Thoracic aorta (tissue), 2 donors: ENCODE results near the gene S100B. TPM values are rescaled to one million over a fixed set of nuclear protein-coding genes. Genes with fewer than 3 reads are reported as not detected.

ENCODE experiments used
- ATAC-seq: fragments of 150-250 bp; one replicate; pipeline ENCODE4 v1.8.0; 2017; ENCODE audit warnings: low read depth; ENCODE audit not compliant: insufficient number of reproducible peaks, low FRiP score
- DNase-seq: peaks from one replicate; pipeline ENCODE4 v3.0.0-alpha.2; 2020; ENCODE audit warnings: low spot score
- H3K27ac ChIP-seq, 2 donors: fragments of 200-600 bp; sonication (generic); 1 replicate in 1 of 2; 2 replicates in 1 of 2; pipeline ENCODE4 v1.5.1; 2016; ENCODE audit warnings: mild to moderate bottlenecking in 2 of 2, moderate library complexity in 2 of 2
- H3K27me3 ChIP-seq: fragments of 200-600 bp; sonication (generic); replicated peaks from 2 replicates; pipeline ENCODE4 v1.6.0; 2016; ENCODE audit warnings: mild to moderate bottlenecking; ENCODE audit not compliant: insufficient read depth
- H3K36me3 ChIP-seq: fragments of 200-600 bp; sonication (generic); one replicate; pipeline ENCODE4 v1.5.1; 2016
- H3K4me1 ChIP-seq, 2 donors: fragments of 200-600 bp; sonication (generic); 1 replicate in 1 of 2; 2 replicates in 1 of 2; pipeline versions ENCODE4 v1.5.1 to v1.6.0; 2016; ENCODE audit warnings: low read depth in 2 of 2, mild to moderate bottlenecking in 1 of 2; ENCODE audit not compliant: control insufficient read depth in 1 of 2
- H3K4me3 ChIP-seq: fragments of 200-600 bp; sonication (generic); 2 replicates; pipeline ENCODE4 v1.5.1; 2016; ENCODE audit warnings: mild to moderate bottlenecking
- H3K9me3 ChIP-seq: fragments of 200-600 bp; sonication (generic); 2 replicates; pipeline ENCODE4 v1.5.1; 2016
- total RNA-seq, 2 donors: library from RNA; depleted of rRNA; stranded (reverse); fragments of >200 nt; gene quantifications; one replicate each; pipeline versions ENCODE4 v1.1.0 to v1.2.3, GENCODE V29; 2016
- TF ChIP-seq, protein P1 (sequence below): fragments of 200-600 bp; sonication (generic); IDR thresholded peaks from one replicate; pipeline ENCODE4 v1.5.1; 2019; ENCODE audit warnings: antibody characterized with exemption

The S100B gene
- total RNA-seq, 2 donors from 2014 or later, result 4.7 to 8.4 TPM

DNA sequence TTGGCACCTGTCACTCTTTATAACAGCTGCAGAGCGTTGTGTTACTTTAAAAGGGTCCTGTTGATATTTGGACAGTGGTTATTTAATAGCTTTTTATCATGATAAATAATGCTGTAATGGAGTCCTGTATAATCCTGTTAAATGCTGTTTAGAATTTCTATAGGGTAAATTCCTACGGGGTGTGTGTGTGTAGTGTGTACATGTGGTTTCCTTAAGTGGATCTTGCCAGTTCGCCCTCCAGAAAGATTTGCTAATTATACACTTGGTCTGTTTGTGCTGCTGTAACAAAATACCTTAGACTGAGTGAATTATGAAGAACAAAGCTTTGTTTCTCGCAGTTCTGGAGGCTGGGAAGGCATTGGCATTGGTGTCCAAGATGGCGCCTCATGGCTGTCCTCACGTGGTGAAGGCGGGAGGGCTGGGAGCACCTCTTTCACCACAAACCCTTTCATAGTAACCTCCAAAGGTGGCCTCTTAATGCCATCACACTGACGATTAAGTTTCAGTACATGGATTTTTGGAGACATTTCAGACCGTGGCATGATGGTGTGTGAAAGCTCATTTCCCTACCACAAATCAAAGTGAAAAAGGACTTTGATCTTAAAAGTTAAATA lies 41.8 kb upstream of the S100B start:
- ATAC-seq (no peak), DNase-seq (no peak)
- Histone ChIP-seq H3K4me1 (peaks cover 0 to 3% of the 10 kb centered on the region in 2 donors), H3K27me3 (no peaks in the 10 kb centered on the region), H3K9me3 (no peaks in the 10 kb centered on the region), H3K36me3 (peaks cover 65% of the 10 kb centered on the region), H3K27ac (no peak overlapping the region), H3K4me3 (no peak overlapping the region)
- TF ChIP-seq, protein P1, sequence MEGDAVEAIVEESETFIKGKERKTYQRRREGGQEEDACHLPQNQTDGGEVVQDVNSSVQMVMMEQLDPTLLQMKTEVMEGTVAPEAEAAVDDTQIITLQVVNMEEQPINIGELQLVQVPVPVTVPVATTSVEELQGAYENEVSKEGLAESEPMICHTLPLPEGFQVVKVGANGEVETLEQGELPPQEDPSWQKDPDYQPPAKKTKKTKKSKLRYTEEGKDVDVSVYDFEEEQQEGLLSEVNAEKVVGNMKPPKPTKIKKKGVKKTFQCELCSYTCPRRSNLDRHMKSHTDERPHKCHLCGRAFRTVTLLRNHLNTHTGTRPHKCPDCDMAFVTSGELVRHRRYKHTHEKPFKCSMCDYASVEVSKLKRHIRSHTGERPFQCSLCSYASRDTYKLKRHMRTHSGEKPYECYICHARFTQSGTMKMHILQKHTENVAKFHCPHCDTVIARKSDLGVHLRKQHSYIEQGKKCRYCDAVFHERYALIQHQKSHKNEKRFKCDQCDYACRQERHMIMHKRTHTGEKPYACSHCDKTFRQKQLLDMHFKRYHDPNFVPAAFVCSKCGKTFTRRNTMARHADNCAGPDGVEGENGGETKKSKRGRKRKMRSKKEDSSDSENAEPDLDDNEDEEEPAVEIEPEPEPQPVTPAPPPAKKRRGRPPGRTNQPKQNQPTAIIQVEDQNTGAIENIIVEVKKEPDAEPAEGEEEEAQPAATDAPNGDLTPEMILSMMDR, result no peak

GRCh38 chr21:46645840-46646239 lies 41.0 kb upstream of the S100B start:
- Histone ChIP-seq H3K27me3 (no peaks in the 10 kb centered on the region), H3K4me1 (peaks cover 0 to 11% of the 10 kb centered on the region in 2 donors), H3K27ac (no peak overlapping the region), H3K9me3 (no peaks in the 10 kb centered on the region), H3K36me3 (peaks cover 64% of the 10 kb centered on the region), H3K4me3 (no peak overlapping the region)
- DNase-seq (no peak), ATAC-seq (no peak)
- TF ChIP-seq, protein P1, result no peak

DNA sequence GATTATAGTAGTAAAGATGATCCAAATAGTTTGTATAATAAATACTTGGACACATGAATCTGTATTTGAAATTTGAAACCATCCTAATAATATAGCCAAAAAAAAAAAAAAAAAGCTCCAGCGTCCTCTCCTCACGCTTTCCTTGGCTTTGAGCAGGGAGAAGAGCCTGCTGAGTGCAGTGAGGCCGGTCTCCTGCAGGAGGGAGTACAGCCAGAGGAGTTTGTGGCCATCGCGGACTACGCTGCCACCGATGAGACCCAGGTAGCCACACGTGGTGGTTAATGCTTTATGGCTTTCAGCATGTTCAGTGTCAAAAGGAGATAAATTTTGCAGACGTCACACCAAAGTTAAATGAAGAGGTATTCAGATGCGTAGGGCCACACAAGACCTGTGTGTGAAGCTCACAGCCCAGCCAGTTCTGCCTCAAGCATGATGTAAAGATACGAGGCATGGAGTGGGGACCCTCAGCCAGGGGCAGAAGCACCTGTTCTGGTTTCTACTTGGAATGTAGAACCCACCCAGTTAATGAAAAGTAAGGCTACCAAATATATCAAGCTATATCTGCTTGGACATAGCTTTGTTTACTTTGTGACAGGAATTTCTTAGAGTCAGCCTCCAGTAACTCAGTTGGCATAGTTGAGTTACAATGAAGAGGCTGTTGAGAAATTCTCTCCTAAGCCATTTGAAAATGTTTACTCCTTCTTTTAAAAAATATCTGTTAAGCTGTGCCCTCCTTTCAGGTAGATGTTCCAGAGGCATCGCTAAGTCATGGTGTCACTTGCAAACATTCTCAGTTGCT lies 38.7 kb upstream of the S100B start:
- peaks cover 41% of the 10 kb centered on the region for H3K36me3 ChIP-seq

DNA sequence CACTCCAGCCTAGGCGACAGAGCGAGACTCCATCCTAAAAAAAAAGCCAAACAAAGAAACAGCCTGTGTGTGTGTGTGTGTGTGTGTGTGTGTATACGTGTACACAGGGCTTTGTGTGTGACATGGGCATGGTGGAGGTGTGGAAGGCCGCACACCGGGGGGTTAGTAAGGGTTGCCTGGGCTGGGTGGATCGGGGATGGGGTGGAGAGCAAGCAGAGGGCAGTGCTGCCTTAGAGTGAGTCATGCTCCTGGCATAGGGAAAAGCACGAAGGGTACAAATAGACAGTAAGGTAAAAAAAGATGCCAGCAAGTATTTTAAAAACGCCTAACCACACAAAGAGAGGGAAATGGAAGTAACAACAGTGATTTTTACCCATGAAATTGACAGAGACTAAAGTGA lies 36.8 kb upstream of the S100B start:
- Histone ChIP-seq H3K27me3 (no peaks in the 10 kb centered on the region), H3K4me1 (peaks cover 31 to 48% of the 10 kb centered on the region in 2 donors), H3K36me3 (peaks cover 35% of the 10 kb centered on the region), H3K4me3 (no peak overlapping the region), H3K9me3 (no peaks in the 10 kb centered on the region), H3K27ac (no peak overlapping the region)
- DNase-seq, result no peak
- TF ChIP-seq, protein P1, result no peak
- no peak for ATAC-seq

More for the DNA sequence above, 38.7 kb upstream of the S100B start:
- Histone ChIP-seq H3K27me3 (no peaks in the 10 kb centered on the region), H3K9me3 (no peaks in the 10 kb centered on the region), H3K27ac (no peak overlapping the region), H3K4me3 (no peak overlapping the region), H3K4me1 (peaks cover 11 to 29% of the 10 kb centered on the region in 2 donors)
- ATAC-seq (no peak), DNase-seq (no peak)
- TF ChIP-seq, protein P1, result no peak

DNA sequence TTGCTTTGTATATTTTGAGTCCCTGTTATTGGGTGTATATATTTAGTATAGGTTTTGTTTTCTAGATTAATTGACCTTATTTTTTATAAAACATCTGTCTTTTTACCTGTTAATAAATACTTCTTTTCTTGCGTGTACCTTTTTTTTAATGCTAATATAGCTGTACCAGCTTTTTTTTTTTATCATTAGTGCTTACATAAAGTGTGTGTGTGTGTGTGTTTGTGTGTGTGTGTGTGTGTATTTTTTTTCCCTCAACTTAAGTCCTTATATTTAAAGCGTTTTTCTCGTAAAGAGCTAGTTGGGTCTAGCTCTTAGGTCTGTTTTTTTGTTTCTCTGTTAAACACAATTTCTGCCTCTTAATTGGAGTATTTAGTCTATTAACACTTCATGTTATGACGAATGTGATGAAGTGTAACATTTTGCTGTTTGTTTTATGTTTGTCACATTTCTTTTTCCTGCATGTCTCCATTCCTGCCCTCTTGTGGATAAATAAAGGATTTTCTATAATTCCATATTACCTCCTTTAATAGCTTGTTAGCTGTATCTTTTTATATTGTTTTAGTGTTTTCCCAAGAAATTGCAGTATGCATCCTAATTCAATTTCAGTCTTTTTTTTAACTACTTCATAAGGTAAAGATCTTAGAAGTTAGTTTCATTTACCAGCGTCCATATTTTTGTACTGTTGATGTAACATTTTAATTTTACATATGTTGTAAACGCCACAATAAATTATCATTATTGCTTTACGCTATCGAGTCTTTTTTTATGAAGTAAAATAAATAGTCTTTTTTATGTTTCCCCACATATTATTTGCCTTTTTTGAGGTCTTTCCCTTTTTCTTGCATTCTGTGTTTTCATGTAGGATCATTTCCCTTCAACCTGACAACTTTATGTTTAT lies 34.9 kb upstream of the S100B start:
- DNase-seq, result no peak
- Histone ChIP-seq H3K27ac (no peak overlapping the region), H3K4me1 (peaks cover 35 to 56% of the 10 kb centered on the region in 2 donors), H3K36me3 (peaks cover 20% of the 10 kb centered on the region), H3K4me3 (no peak overlapping the region), H3K9me3 (no peaks in the 10 kb centered on the region), H3K27me3 (no peaks in the 10 kb centered on the region)
- TF ChIP-seq, protein P1, result peak; percentile 31
- ATAC-seq, result no peak
